Diencephalon (tissue), 1 donor: ENCODE results near the gene FEZF2. TPM values are rescaled to one million over a fixed set of nuclear protein-coding genes. Genes with fewer than 3 reads are reported as not detected.

Source experiments
- total RNA-seq: library from RNA; depleted of rRNA; stranded (reverse); fragments of >200 nt; gene quantifications from one replicate; pipeline ENCODE4 v1.2.3, GENCODE V29; 2014

The FEZF2 gene
- 1.6 TPM for total RNA-seq

GRCh38 chr3:62373215-62373614, at the start of gene FEZF2:
Gene FEZF2 (minus strand): TSS chr3:62373550. CDS start chr3:62372868, 682 bp downstream.

